ENCODE data around the gene TAS1R2.

Gene TAS1R2

DNA sequence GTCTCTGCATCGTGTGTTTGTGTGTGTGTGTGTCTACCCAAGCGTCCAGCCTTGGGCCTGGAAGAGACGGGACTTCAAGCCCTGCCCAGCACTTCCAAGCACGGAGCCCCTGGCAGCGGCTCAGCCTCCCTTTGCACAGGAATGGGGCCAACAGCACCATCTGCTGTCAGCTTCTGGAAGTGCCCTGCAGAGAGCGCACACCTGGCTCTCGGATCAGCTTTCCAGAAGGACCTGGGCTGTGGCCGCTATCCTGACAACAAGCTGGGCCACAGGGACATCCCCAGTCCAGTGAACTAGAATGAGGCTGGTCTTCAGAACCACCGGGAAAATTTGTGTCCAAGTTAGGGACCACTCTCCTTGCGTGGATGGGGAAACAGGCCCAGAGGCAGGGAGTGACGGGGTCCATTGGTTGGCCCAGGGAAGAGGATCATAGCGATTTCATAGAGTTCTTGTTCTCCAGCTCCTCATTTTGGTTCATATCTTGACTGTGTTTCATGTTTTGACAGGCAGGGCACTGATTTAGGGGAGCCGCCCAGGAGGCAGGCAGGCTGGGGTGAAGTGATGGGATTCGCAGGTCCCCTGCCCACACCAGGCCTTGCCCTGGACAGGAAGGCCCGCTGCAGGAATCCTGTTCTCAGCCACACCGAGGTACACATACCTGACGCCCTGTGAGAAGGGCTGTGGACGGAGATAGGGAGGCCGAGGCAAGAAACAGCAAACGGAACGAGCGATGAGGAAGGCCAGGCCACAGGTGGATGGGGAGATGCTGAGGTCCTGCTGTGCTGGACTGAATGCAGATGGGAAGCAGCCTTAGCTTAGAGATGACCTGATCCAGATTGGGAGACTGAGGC is 38.4 kb downstream of the TAS1R2 start:
- peak; percentile 88 for DNase-seq (ENCODE audit: low spot score)

DNA sequence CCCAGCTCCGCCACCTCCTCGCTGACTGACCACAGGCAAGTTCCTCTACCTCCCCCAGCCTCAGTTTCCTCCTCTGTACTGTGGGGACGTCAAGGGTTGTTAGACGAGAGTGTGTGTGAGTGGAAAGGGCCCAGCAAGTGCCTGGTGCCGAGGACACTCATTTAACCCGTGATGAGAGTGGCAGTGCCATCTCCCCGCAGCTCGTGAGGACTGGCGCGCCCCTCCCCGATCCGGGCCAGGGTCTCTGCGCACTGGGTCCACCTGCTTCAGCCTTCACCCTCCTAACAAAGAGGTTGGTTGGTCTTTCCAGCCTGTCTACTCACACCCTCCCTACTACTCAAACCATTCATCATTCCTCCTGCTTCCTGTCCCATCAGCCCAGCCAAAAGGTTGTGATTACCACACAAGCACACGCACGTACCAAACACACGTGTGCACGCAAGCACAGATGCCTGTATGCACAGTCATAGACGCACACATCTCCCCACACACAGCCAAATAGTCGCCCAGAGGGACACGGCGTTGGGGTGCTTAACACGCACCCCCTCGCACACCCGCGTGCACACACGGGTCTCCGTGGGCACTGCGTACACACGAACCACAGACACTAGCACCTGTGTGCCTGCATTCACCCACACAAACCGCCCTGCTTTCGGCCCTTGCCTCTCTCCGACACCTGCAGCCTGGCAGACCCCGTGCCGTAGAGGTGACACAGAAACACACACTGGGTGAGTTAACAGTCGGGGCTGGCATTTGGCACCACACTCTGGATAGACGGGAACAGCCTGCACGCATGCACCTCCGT is 39.3 kb downstream of the TAS1R2 start:
- no peak for DNase-seq (ENCODE audit: low spot score)

DNA sequence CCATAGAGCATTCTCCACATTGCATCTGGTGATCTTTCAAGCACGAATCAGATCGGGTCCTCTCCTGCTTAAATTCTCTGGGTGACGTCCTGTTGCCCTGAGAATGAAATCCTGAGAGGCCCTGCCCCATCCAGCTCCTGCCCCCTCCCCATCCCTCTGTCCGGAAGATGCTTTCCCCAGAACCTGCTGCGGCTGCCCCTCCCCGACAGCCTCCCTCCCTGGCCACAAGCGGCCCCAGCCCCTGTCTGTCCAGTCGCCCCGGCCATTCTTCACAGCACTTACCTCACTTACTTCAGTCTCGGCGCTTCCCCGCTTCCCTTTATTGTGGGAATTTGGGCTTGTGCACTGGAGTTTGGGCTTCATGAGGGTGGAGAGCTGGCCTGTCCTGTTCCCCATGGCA is 40.3 kb downstream of the TAS1R2 start:
- no peak for DNase-seq (ENCODE audit: low spot score)

DNA sequence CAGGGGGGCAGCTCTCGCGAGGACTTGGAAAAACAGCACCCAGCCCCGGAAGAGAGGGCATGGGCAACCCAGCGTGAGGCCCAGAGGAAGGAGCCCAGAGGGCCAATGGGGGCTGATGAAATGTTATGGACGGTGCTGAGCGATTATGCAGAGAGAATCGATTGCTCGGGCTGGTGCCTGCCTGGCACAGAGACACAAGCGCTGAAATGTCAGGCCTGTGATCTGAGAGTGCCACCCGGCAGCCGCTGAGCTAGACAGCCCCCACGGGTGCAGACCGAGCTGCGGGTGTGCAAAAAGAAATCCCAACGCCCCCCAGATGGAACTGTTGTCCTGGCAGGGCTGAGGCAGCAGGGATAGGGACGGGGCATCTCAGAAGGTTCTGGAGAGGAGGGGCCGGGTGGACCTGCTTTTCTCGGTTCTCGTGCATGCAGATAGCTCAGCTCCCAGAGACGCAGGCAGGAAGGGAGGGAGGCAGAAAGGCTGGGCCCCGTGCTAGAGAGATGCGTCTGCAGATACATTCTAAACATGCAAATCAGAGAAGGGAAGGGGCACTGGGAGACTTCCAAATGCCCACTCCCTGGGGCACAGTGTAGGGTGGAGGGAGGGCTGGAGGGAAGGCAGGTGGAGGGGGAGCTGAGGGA is 41.5 kb downstream of the TAS1R2 start:
- no peak for DNase-seq (ENCODE audit: low spot score)

DNA sequence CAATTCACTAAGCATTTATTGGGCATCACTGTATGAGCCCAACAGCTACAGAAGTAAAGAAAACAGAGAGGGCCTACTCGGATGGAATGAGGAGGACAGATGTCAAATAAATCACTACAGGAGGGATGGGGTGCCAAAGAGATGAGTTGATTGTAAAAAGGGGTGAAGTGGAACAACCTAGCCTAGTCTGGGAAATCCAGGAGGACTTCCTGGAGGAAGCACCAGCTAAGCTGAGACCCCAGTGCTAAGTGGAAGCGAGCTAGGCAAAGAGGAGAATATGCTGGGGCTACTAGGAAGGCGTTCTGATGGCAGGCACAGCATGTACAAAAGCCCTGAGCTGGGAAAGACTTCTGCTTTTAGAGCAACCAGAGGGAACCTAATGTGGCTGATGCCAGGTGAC is 42.1 kb downstream of the TAS1R2 start:
- DNase-seq (ENCODE audit: low spot score), result no peak

DNA sequence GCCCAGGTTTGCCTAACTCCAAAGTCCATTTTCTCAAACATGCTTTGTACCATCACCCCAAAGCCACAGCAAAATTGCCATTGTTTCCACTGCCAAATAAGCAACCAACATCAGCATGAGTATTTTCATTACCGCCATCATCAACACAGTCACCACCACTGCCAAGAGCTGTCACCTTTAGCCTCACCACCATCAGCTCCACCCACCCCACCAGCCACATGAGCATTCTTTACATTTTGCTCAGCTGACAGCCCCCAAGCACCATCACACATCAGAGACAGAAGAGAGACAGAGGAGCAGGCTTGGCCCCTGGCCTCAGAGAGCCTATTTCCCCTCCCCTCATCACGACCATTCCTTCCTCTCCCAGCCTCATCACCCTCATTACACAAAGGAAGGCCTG is 42.7 kb downstream of the TAS1R2 start:
- DNase-seq (ENCODE audit: low spot score), result no peak

DNA sequence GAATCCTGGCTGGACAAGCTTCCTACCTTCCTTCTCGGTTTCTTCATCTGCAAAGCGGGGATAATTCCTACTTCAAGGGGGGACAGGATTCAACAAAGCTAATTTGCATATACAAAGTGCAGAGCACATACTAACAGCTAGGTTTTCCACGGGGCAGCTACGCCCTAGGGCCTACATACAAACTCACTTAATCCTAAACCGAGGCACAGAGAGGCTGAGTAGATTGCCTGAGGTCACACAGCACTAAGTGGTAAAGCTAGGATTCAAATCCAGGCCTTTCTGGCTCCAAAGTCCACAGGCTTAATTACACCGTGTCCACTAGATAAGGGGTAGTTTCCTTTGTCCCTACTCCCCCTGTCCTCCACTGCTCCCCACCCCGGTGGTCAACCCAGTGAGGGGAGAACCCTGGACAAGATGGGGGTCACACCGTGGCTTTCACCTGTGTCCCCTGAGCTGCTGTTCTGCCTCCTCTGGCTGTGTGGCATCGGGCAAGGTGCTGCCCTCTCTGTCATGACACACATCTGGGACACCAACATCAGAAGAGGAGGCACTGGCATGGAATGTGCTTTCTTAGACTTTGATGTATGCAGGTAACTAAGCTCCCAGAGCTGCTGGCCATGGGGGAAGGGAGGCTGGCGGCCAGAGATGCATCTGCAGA is 44.5 kb downstream of the TAS1R2 start:
- DNase-seq (ENCODE audit: low spot score), result no peak

DNA sequence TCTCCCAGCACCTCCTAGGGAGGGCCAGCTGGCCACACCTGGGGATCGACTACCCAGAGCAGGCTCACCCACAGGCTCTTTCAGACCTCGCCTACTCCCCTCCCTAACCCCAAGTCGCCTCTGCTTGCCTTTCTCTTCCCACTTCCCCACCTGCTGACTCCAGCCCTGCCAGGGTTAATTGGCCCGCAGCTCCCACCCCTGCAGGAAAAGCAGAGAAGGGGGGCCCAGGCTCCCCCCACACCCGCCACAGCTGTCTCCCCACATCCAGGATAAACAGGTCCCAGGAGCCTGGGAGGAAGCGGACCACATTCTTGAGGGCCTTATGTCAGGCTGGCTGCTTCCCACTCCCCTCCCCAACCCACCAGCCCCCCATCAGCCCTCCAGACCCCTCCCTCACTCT is 45.0 kb downstream of the TAS1R2 start:
- no peak for DNase-seq (ENCODE audit: low spot score)

DNA sequence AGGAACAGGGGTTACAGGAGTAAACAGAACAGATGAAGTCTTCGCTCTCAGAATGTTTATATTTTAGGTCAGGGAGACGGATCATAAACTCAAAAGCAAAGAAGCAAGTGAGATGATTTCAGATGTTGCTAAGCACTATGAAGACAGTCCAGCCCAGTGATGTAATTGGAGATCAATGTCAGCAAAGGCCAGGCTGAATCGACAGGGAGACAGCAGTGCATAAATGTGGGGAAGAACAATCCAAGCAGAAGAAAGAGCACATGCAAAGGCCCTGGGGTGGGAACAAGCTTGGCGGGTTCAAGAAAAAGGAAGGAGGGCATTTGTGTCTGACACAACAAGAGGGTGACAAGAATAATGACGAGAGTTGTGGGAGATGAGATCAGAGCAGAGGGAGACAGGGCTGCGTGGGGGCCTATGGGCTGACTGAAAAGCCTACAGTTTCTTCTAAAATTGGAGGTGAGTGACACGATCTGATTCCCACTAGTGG is 47.0 kb downstream of the TAS1R2 start:
- DNase-seq (ENCODE audit: low spot score), result no peak

DNA sequence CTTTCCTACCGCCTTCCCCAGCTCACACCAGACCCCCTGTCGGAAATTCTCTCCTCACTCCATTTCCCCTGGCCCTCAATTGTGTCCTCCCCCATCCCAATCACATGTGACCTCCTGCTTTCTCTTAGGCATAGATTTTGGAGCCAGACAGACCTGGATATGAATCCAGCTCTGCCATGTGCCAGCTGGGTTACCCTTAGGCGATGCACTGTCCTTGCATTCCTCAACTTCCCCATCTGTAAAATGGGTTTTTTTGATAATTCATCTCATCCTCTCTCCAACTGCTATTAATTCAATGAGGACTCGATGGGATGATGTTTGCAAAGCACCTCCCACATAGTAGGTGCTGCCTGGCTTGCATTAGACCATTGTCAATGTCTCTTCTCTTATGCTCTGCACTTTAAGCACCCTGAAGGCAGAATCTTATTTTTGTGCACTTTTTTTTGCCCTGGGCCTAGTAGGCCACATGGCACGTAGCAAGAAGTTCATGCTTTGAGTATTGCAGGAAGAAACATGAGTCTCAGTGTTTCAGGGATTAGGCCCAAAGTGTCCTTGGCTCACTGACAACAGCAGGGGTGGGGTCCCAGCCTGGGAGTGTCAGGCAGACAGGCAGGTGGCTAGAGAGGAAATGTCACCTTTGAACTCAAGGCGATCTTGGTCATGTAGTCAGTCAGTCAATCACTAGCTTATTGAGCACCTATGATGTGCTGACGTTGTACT is 47.6 kb downstream of the TAS1R2 start:
- no peak for DNase-seq (ENCODE audit: low spot score)

DNA sequence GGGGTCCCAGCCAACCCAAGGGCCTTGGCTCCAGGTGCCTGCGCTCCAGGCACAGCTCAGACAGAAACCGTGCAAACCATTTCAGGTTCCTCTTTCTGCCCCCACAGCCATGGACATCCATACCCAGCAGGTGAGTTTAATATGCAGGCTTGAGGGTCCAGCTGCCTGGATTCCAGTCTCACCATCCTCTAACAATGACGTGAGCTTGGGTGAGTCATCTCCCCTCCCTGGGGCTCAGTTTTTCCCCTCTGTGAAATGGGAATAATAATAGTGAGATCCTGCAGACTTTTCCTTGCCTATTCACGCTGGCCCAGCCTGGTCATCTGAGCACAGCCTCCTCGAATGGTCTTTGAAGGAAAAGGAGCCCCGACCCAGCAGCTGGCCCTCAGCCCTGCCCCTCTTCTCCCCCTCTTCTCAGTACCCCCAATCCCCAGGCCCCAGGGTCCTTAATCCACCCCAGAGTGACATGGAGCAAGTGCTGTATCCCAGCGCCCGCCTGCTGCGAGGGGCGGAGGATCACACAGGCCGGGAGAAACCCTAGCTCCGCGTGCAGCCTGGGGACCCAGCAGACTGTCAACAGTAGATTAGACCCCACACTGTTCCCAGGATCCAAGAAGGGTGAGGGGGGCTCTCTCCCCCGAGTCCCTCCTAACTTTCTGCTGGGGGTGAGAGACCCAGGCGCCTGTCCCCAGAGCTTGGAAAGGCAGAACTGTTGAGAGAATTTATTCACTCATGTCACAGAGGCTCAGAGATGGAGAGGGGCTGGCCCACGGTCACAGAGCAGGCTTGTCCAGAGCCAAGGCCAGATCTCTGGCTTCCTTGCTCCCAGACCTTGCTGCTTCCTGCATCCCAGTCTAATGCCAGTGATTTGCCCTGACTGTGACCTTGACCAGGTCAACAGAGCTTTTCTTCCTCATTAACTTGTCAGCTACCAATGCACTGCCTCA is 49.2 kb downstream of the TAS1R2 start:
- no peak for DNase-seq (ENCODE audit: low spot score)

DNA sequence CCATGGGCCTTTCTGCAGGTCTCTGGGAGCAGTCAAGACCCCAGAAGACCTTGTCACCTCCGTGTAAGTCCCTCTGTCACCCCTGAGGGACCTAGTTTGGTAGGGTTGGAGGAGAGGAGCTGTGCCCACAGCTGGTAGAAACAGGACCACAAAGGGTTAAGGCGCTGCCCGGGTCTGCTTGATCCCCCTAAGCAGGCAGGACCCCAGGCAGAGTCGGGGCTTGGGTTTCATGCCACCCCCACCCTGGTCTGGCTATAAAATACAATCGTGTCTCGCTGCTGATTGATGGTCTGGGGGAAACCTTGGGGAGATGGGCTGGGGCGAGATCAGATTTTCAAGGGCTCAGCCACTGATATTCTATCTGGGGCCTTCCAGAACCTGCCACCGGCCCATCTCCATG is 50.9 kb downstream of the TAS1R2 start:
- DNase-seq (ENCODE audit: low spot score), result no peak

DNA sequence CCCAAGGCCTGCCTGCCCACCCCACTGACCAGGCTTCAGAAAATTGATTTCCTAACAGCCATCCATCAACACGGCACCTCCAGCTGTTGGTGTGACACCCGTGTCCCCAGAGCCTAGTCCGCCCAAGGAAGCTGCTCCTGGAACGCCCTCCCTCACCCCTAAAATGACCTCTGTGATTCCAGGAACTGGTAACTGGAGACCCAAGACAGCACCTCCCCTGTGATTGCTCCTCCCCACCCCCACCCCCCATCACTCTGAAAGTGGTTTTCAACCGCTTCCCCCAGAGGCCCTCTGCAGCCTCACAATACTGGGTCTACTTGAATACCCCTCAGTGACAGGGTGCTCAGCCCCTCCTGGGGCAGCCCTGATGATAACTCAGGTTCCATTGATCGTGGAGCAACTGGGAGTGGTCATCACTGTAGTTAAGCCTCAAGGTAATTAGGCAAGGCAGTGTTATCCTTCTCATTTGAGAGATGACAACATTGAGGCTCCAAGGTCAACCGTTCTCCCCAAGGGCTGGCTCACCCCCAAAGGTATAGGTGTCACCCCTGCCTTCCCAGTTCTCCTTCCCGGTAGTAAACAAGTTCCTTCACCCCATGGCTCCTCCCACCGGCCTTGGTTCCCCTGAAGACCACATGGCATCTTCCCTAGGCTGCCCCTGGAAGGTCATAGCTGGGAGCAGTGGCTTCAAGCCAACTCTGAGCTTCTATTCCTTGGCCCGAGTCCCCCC is 52.0 kb downstream of the TAS1R2 start:
- no peak for DNase-seq (ENCODE audit: low spot score)

DNA sequence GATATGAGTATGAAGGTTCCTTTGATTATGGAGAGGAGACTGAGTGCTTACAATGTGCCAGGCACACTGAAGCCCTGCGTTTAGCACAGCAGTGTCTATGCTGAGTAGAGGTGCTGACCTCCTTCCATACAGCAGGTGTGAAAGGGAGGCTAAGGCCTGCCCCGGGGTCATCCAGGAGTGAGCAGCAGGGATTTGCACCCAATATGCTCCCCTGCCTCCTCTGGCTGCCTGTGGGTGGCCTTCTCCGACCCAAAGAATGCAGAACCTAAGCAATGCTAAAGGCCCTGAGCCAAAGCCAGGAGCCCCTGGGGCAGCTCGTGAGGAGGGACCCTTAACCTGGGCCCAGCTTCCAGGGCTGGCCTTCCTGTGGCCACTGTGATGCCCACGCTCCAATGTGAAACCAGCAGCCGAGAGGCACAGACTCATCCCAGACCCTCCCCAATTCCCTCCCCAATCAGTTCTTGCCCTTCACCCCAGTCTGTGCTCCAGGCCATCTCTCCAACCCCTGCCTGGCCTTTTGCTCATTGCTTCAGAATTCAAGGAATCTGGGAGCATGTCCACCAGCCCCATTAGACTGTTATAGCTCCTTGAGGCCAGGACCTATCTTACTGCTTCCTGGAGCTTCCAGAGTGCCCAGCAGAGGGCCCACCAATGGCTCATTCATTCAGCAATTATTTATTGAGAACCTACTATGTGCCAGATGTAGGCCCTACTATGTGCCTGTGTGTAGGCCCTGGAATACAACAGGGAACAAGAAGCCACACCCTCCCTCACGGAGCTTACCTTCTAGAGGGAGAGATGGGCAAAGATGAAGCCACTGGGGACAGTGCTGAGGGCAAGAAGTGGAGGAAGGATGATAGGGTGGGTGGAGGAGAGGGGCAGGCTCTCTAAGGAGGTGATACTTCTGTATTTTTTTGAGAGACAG is 53.3 kb downstream of the TAS1R2 start:
- DNase-seq (ENCODE audit: low spot score), result peak; percentile 40

DNA sequence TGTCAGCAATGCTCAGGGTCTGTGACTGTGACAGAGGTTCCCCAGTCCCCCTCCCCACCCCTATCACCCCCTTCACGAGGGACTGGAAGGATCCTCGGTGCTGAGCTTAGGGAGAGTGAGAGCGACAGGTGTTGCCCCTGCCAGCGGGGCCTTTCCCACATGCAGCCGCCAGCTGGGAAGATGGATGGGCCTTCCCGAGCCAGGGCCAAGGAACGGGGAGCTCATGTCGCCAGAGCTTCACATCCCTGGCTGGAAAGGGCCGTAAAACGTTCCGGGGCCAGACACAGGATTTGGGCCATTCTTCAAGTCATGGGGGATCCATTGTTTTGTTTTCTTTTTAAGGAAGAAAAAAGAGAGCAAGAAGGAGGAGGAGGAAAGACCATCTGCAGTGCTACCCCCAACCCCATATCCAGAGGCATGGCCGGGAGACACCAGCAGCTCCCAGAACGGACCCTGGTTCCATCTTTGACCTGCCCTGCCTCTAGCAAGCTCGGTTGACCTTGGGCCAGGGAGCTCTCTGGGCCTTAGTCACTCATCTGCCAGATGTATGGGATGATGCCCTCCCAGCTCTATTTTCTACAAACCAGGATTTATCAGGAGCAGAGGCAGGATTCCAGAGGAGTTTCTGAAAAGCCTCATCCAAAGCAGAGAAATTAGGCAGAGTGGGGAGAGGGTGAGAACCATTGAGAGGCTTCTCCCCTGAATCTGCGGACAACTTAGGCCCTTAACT is 54.1 kb downstream of the TAS1R2 start:
- no peak for DNase-seq (ENCODE audit: low spot score)

DNA sequence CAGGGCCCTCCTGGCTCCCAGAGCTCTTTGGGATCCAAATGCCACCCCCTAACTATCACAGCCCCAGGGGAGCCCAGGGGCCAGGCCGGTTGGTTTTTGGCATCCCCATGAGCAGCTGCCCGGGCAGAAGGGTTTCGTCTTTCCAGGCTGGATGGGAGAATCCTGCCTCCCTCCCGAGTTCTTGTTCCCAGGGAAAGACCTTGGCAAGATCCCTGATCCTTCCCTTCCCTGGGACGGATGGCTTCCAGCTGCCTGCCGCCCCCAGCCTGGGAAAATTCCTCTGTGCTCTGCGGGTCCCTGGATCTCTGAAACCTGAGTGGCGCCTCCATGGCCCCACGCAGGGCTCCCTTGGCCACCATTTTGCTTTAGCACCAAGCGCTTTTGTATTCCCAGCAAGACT is 55.6 kb downstream of the TAS1R2 start:
- no peak for DNase-seq (ENCODE audit: low spot score)

DNA sequence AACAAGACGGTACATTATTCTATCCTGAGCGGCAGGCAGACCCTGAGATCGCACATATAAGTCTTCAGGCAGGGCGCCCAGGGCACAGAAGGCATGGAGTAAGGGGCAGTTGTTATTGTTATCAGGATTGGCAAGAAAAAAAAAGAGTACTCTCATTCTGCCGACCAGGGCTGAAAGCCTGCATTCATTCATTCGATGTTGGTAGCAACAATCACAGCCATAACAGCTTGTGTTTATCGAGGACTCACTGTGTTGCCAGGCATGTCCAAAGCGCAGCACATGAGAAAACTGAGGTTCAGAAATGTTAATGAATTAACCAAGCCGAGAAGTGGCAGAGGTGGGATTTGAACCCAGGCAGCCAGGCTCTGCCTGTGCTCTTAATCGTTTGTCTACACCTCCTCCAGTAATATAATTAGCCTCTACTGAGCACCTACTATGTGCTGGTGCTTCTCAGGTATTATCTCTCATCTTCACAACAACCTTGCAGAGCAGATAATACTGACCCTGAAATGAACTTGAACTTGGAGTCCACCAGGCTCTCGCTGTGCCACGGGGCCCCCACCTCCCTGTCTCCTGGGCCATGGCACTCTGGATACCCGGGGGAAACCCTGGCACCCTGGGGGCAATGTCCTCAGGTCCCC is 56.2 kb downstream of the TAS1R2 start:
- no peak for DNase-seq (ENCODE audit: low spot score)
